WTC11 (cell line): ENCODE results near the gene PRRG1.

Experiments used
- KAT7 ChIP-seq: sonication (generic); formaldehyde crosslinking; IDR thresholded peaks from 2 replicates; pipeline ENCODE4 v1.8.1; 2023; ENCODE audit warnings: missing genetic modification reagents, mild to moderate bottlenecking, borderline replicate concordance
- MXD4 ChIP-seq: fragments of 250-450 bp; sonication (Bioruptor Pico); IDR thresholded peaks from 2 replicates; pipeline ENCODE4 v1.8.0; 2021; ENCODE audit warnings: mild to moderate bottlenecking, moderate library complexity, borderline replicate concordance
- NFYB ChIP-seq: sonication (generic); formaldehyde crosslinking; conservative IDR thresholded peaks from 2 replicates; pipeline ENCODE4 v1.8.0; 2022; ENCODE audit warnings: low read depth, missing genetic modification reagents
- RORB ChIP-seq: fragments of 250-450 bp; sonication (Bioruptor Pico); IDR thresholded peaks from 2 replicates; pipeline ENCODE4 v1.9.0; 2021; ENCODE audit warnings: mild to moderate bottlenecking
- ZNF232 ChIP-seq: sonication (generic); formaldehyde crosslinking; IDR thresholded peaks from 2 replicates; pipeline ENCODE4 v1.8.0; 2022; ENCODE audit warnings: mild to moderate bottlenecking, missing genetic modification reagents
- TF ChIP-seq, protein P1 (sequence below): fragments of 200-600 bp; IDR thresholded peaks from 2 replicates; pipeline ENCODE4 v1.8.0; 2022; ENCODE audit warnings: antibody characterized with exemption
- TF ChIP-seq, protein P2 (sequence below): sonication (generic); formaldehyde crosslinking; IDR thresholded peaks from 2 replicates; pipeline ENCODE4 v1.8.0; 2023; ENCODE audit warnings: mild to moderate bottlenecking, missing genetic modification reagents
- TF ChIP-seq, protein P3 (sequence below): sonication (generic); formaldehyde crosslinking; IDR thresholded peaks from 2 replicates; pipeline ENCODE4 v1.8.1; 2022; ENCODE audit warnings: low read depth, mild to moderate bottlenecking, moderate library complexity, missing genetic modification reagents, borderline replicate concordance
- TF ChIP-seq, protein P4 (sequence below): sonication (generic); formaldehyde crosslinking; IDR thresholded peaks from 2 replicates; pipeline ENCODE4 v1.8.1; 2023; ENCODE audit warnings: mild to moderate bottlenecking, missing genetic modification reagents, moderate library complexity

DNA sequence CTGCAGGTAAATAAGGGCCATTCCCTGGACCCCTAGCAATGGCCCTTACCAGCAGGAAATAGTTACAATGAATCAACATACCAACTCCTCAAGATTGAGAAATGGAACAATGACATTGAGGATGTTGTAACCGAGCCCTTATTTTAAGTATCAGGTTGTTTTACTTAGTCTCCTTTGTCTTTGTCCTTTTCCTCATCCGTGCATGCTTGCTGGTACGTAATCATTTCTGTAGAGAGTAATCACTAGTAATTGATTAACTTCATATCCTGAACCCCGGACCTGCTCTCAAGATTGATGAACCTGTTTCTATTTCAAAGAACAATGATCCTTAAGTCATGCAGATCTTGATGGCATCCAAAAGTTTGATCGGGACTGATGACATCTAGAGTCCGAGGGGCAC lies 123.7 kb downstream of the PRRG1 start:
- TF ChIP-seq, protein P1, sequence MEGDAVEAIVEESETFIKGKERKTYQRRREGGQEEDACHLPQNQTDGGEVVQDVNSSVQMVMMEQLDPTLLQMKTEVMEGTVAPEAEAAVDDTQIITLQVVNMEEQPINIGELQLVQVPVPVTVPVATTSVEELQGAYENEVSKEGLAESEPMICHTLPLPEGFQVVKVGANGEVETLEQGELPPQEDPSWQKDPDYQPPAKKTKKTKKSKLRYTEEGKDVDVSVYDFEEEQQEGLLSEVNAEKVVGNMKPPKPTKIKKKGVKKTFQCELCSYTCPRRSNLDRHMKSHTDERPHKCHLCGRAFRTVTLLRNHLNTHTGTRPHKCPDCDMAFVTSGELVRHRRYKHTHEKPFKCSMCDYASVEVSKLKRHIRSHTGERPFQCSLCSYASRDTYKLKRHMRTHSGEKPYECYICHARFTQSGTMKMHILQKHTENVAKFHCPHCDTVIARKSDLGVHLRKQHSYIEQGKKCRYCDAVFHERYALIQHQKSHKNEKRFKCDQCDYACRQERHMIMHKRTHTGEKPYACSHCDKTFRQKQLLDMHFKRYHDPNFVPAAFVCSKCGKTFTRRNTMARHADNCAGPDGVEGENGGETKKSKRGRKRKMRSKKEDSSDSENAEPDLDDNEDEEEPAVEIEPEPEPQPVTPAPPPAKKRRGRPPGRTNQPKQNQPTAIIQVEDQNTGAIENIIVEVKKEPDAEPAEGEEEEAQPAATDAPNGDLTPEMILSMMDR: no peak
- no peak for TF ChIP-seq KAT7 (CRISPR knock-in tag)
- TF ChIP-seq ZNF232 (CRISPR knock-in tag): no peak
- TF ChIP-seq, protein P2, sequence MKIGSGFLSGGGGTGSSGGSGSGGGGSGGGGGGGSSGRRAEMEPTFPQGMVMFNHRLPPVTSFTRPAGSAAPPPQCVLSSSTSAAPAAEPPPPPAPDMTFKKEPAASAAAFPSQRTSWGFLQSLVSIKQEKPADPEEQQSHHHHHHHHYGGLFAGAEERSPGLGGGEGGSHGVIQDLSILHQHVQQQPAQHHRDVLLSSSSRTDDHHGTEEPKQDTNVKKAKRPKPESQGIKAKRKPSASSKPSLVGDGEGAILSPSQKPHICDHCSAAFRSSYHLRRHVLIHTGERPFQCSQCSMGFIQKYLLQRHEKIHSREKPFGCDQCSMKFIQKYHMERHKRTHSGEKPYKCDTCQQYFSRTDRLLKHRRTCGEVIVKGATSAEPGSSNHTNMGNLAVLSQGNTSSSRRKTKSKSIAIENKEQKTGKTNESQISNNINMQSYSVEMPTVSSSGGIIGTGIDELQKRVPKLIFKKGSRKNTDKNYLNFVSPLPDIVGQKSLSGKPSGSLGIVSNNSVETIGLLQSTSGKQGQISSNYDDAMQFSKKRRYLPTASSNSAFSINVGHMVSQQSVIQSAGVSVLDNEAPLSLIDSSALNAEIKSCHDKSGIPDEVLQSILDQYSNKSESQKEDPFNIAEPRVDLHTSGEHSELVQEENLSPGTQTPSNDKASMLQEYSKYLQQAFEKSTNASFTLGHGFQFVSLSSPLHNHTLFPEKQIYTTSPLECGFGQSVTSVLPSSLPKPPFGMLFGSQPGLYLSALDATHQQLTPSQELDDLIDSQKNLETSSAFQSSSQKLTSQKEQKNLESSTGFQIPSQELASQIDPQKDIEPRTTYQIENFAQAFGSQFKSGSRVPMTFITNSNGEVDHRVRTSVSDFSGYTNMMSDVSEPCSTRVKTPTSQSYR (CRISPR knock-in tag): no peak
- TF ChIP-seq, protein P3, sequence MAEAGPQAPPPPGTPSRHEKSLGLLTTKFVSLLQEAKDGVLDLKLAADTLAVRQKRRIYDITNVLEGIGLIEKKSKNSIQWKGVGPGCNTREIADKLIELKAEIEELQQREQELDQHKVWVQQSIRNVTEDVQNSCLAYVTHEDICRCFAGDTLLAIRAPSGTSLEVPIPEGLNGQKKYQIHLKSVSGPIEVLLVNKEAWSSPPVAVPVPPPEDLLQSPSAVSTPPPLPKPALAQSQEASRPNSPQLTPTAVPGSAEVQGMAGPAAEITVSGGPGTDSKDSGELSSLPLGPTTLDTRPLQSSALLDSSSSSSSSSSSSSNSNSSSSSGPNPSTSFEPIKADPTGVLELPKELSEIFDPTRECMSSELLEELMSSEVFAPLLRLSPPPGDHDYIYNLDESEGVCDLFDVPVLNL (CRISPR knock-in tag): no peak
- TF ChIP-seq RORB: no peak
- no peak for TF ChIP-seq MXD4 (CRISPR knock-in tag)
- TF ChIP-seq, protein P4, sequence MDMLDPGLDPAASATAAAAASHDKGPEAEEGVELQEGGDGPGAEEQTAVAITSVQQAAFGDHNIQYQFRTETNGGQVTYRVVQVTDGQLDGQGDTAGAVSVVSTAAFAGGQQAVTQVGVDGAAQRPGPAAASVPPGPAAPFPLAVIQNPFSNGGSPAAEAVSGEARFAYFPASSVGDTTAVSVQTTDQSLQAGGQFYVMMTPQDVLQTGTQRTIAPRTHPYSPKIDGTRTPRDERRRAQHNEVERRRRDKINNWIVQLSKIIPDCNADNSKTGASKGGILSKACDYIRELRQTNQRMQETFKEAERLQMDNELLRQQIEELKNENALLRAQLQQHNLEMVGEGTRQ (CRISPR knock-in tag): no peak
- TF ChIP-seq NFYB: no peak
